ENCODE data around the gene TBC1D20. TPM values are rescaled to one million over a fixed set of nuclear protein-coding genes. Genes with fewer than 3 reads are reported as not detected.

The TBC1D20 gene
- total RNA-seq, 1 donor from 2014 or later = 31.8 TPM

GRCh38 chr20:434221-434620, 28.1 kb downstream of the TBC1D20 start:
- no peak overlapping the region for H3K4me3 Mint-ChIP-seq
- peak overlapping the region; percentile 81 for H3K27ac Mint-ChIP-seq
- peaks cover 17% of the 10 kb centered on the region for H3K4me1 Mint-ChIP-seq (ENCODE audit: unreplicated experiment)

GRCh38 chr20:433300-433975, 28.9 kb downstream of the TBC1D20 start:
- Mint-ChIP-seq H3K4me1 (ENCODE audit: unreplicated experiment) (peaks cover 17% of the 10 kb centered on the region), H3K27ac (no peak overlapping the region), H3K36me3 (peaks cover 23% of the 10 kb centered on the region), H3K27me3 (no peaks in the 10 kb centered on the region), H3K4me3 (no peak overlapping the region), H3K9me3 (no peaks in the 10 kb centered on the region)
- DNase-seq (ENCODE audit: extremely low spot score, unreplicated experiment) = no peak
- no peak for TF ChIP-seq CTCF (conservative IDR thresholded peaks at IDR 0.05)

More at GRCh38 chr20:434221-434620, 28.1 kb downstream of the TBC1D20 start:
- no peak for TF ChIP-seq CTCF (conservative IDR thresholded peaks at IDR 0.05)
- peaks cover 23% of the 10 kb centered on the region for H3K36me3 Mint-ChIP-seq
- DNase-seq (ENCODE audit: extremely low spot score, unreplicated experiment) = no peak
- no peaks in the 10 kb centered on the region for H3K9me3 Mint-ChIP-seq
- no peaks in the 10 kb centered on the region for H3K27me3 Mint-ChIP-seq

- no peak for TF ChIP-seq CTCF (conservative IDR thresholded peaks at IDR 0.05)
- no peak overlapping the region for H3K27ac Mint-ChIP-seq
- no peak for DNase-seq (ENCODE audit: extremely low spot score, unreplicated experiment)
- H3K27me3 Mint-ChIP-seq = no peaks in the 10 kb centered on the region
- peaks cover 23% of the 10 kb centered on the region for H3K36me3 Mint-ChIP-seq
- no peaks in the 10 kb centered on the region for H3K9me3 Mint-ChIP-seq
- peaks cover 17% of the 10 kb centered on the region for H3K4me1 Mint-ChIP-seq (ENCODE audit: unreplicated experiment)
- H3K4me3 Mint-ChIP-seq = no peak overlapping the region
These were observed 29.5 kb downstream of the TBC1D20 start for GRCh38 chr20:432677-433299.

GRCh38 chr20:432208-432607, 30.1 kb downstream of the TBC1D20 start:
- Mint-ChIP-seq H3K36me3 (peaks cover 23% of the 10 kb centered on the region), H3K4me3 (no peak overlapping the region), H3K27ac (no peak overlapping the region), H3K4me1 (ENCODE audit: unreplicated experiment) (peaks cover 17% of the 10 kb centered on the region), H3K9me3 (no peaks in the 10 kb centered on the region), H3K27me3 (no peaks in the 10 kb centered on the region)
- TF ChIP-seq CTCF (conservative IDR thresholded peaks at IDR 0.05) = no peak
- DNase-seq (ENCODE audit: extremely low spot score, unreplicated experiment) = no peak

GRCh38 chr20:431012-431904, 31.1 kb downstream of the TBC1D20 start:
- peaks cover 26% of the 10 kb centered on the region for H3K36me3 Mint-ChIP-seq
- H3K27ac Mint-ChIP-seq = peak overlapping the region; percentile 26
- DNase-seq (ENCODE audit: extremely low spot score, unreplicated experiment) = no peak
- TF ChIP-seq CTCF (conservative IDR thresholded peaks at IDR 0.05) = peak; percentile 73
- H3K4me1 Mint-ChIP-seq (ENCODE audit: unreplicated experiment) = peaks cover 17% of the 10 kb centered on the region
- H3K27me3 Mint-ChIP-seq = no peaks in the 10 kb centered on the region
- H3K9me3 Mint-ChIP-seq = no peaks in the 10 kb centered on the region
- H3K4me3 Mint-ChIP-seq = no peak overlapping the region
